ENCODE data around the gene SYCN.

The SYCN gene

GRCh38 chr19:39155741-39156140 is 48.3 kb downstream of the SYCN start:
- no peak for DNase-seq (ENCODE audit: low read depth)

- no peak for DNase-seq (ENCODE audit: low read depth)
Measured at GRCh38 chr19:39155114-39155700, 48.9 kb downstream of the SYCN start.

GRCh38 chr19:39154629-39155100 is 49.4 kb downstream of the SYCN start:
- no peak for DNase-seq (ENCODE audit: low read depth)

- no peak for DNase-seq (ENCODE audit: low read depth)
Measured at GRCh38 chr19:39154100-39154628, 49.9 kb downstream of the SYCN start.
